HL-60 (cell line): Measurements from ENCODE around the gene CTNS.

Experiments used
- DNase-seq, 2 experiments: peaks; one replicate each; pipeline ENCODE4 v3.0.0-alpha.2; 2010 to 2020; ENCODE audit warnings: low read depth in 1 of 2, low spot score in 1 of 2
- H3K27ac ChIP-seq: fragments of 250-450 bp; sonication (Bioruptor Pico); replicated peaks from 2 replicates; pipeline ENCODE4 v1.5.1; 2020; ENCODE audit warnings: mild to moderate bottlenecking, moderate library complexity
- H3K27me3 ChIP-seq: fragments of 250-450 bp; sonication (Bioruptor Pico); 2 replicates; pipeline ENCODE4 v1.5.1; 2021; ENCODE audit warnings: mild to moderate bottlenecking, moderate library complexity; ENCODE audit not compliant: insufficient read depth, poor library complexity, severe bottlenecking
- H3K4me3 ChIP-seq: replicated peaks from 2 replicates; pipeline ENCODE4 v1.5.1; 2011; ENCODE audit warnings: mild to moderate bottlenecking, control low read depth, low read length; ENCODE audit not compliant: insufficient read depth
- CTCF ChIP-seq: IDR thresholded peaks from one replicate; pipeline ENCODE4 v1.5.1; 2011; ENCODE audit warnings: low read length, control low read depth, inconsistent platforms; ENCODE audit not compliant: insufficient read depth
- GABPA ChIP-seq: IDR thresholded peaks from 2 replicates; pipeline ENCODE4 v1.6.1; 2012; ENCODE audit warnings: low read depth
- POLR2AphosphoS5 ChIP-seq: IDR thresholded peaks from 2 replicates; pipeline ENCODE4 v1.6.1; 2012; ENCODE audit warnings: low read depth
- REST ChIP-seq: IDR thresholded peaks from 2 replicates; pipeline ENCODE4 v1.6.1; 2012; ENCODE audit warnings: low read depth; ENCODE audit not compliant: insufficient replicate concordance
- SPI1 ChIP-seq: IDR thresholded peaks from 2 replicates; pipeline ENCODE4 v1.6.1; 2012; ENCODE audit warnings: low read depth, mild to moderate bottlenecking, borderline replicate concordance

Gene CTNS

GRCh38 chr17:3656755-3657587 lies 20.4 kb downstream of the CTNS start:
- H3K4me3 ChIP-seq: no peak overlapping the region
- H3K27ac ChIP-seq: no peak overlapping the region
- no peak for DNase-seq
- H3K27me3 ChIP-seq: no peaks in the 10 kb centered on the region
- TF ChIP-seq CTCF: no peak
- no peak for TF ChIP-seq GABPA
- no peak for TF ChIP-seq POLR2AphosphoS5
- no peak for TF ChIP-seq REST
- TF ChIP-seq SPI1: no peak

GRCh38 chr17:3657588-3657869 lies 21.0 kb downstream of the CTNS start:
- no peak for DNase-seq
- Histone ChIP-seq H3K27me3 (no peaks in the 10 kb centered on the region), H3K4me3 (no peak overlapping the region), H3K27ac (no peak overlapping the region)
- TF ChIP-seq REST: no peak
- no peak for TF ChIP-seq POLR2AphosphoS5
- no peak for TF ChIP-seq SPI1
- no peak for TF ChIP-seq GABPA
- TF ChIP-seq CTCF: no peak

- H3K27ac ChIP-seq: no peak overlapping the region
- no peak for DNase-seq
- TF ChIP-seq POLR2AphosphoS5 (no peak), SPI1 (no peak), GABPA (no peak)
- no peak overlapping the region for H3K4me3 ChIP-seq
- no peaks in the 10 kb centered on the region for H3K27me3 ChIP-seq
Observed at GRCh38 chr17:3657874-3658783, 21.6 kb downstream of the CTNS start.

- Histone ChIP-seq H3K4me3 (no peak overlapping the region), H3K27ac (no peak overlapping the region), H3K27me3 (no peaks in the 10 kb centered on the region)
- DNase-seq: no peak
- TF ChIP-seq POLR2AphosphoS5 (no peak), SPI1 (no peak), REST (no peak), CTCF (no peak), GABPA (no peak)
Observed at GRCh38 chr17:3658784-3659449, 22.4 kb downstream of the CTNS start.
